NCI-H82 treated with DMSO at 0.1 percent for 48 hours (cell line): ENCODE results near the gene TMEFF2.

Source experiments
- DNase-seq: peaks from one replicate; lab custom pipeline; 2025; ENCODE audit not compliant: unreplicated experiment; lab: John Stamatoyannopoulos, UW

Gene TMEFF2

GRCh38 chr2:192069417-192069816 lies 125.3 kb downstream of the TMEFF2 start:
- no peak for DNase-seq

- no peak for DNase-seq
These were observed 125.8 kb downstream of the TMEFF2 start for GRCh38 chr2:192068966-192069365.

- no peak for DNase-seq
These were observed 127.1 kb downstream of the TMEFF2 start for GRCh38 chr2:192067631-192068030.

- no peak for DNase-seq
These were observed 130.3 kb downstream of the TMEFF2 start for GRCh38 chr2:192064459-192064858.

GRCh38 chr2:192060161-192060560 lies 134.6 kb downstream of the TMEFF2 start:
- DNase-seq: no peak

- DNase-seq: peak; percentile 85
These were observed 135.5 kb downstream of the TMEFF2 start for GRCh38 chr2:192059266-192059665.

GRCh38 chr2:192053921-192054320 lies 140.8 kb downstream of the TMEFF2 start:
- peak; percentile 94 for DNase-seq

- DNase-seq: peak; percentile 82
These were observed 143.2 kb downstream of the TMEFF2 start for GRCh38 chr2:192051533-192051932.

GRCh38 chr2:192049362-192049761 lies 145.4 kb downstream of the TMEFF2 start:
- DNase-seq: no peak

- DNase-seq: no peak
These were observed 147.2 kb downstream of the TMEFF2 start for GRCh38 chr2:192047315-192048107.

GRCh38 chr2:192044496-192044895 lies 150.2 kb downstream of the TMEFF2 start:
- DNase-seq: no peak

- DNase-seq: no peak
These were observed 151.4 kb downstream of the TMEFF2 start for GRCh38 chr2:192043216-192043870.

- no peak for DNase-seq
These were observed 152.6 kb downstream of the TMEFF2 start for GRCh38 chr2:192042126-192042525.

- no peak for DNase-seq
These were observed 156.6 kb downstream of the TMEFF2 start for GRCh38 chr2:192038110-192038509.

GRCh38 chr2:192035731-192036442 lies 158.8 kb downstream of the TMEFF2 start:
- DNase-seq: no peak

- no peak for DNase-seq
These were observed 163.9 kb downstream of the TMEFF2 start for GRCh38 chr2:192030856-192031255.

- no peak for DNase-seq
These were observed 164.4 kb downstream of the TMEFF2 start for GRCh38 chr2:192030289-192030688.

GRCh38 chr2:192029089-192029488 lies 165.6 kb downstream of the TMEFF2 start:
- no peak for DNase-seq

- no peak for DNase-seq
These were observed 168.0 kb downstream of the TMEFF2 start for GRCh38 chr2:192026825-192027120.

GRCh38 chr2:192026059-192026824 lies 168.5 kb downstream of the TMEFF2 start:
- no peak for DNase-seq

GRCh38 chr2:192025637-192026036 lies 169.1 kb downstream of the TMEFF2 start:
- DNase-seq: no peak
